H9 (cell line): ENCODE measurements around the gene LRP1B. TPM values are rescaled to one million over a fixed set of nuclear protein-coding genes. Genes with fewer than 3 reads are reported as not detected.

Experiments
- DNase-seq: peaks from one replicate; pipeline ENCODE4 v3.0.0-alpha.2; 2017
- H2AFZ ChIP-seq: one replicate; pipeline ENCODE4 v1.6.1; 2013; ENCODE audit warnings: mild to moderate bottlenecking, low read length, control low read depth, moderate library complexity
- H2AK5ac ChIP-seq: 2 replicates; pipeline ENCODE4 v1.6.1; 2013; ENCODE audit warnings: low read length, control low read depth, mixed read lengths; ENCODE audit not compliant: insufficient read length
- H2BK120ac ChIP-seq: one replicate; pipeline ENCODE4 v1.6.1; 2013; ENCODE audit warnings: low read depth, mild to moderate bottlenecking, low read length, control low read depth, inconsistent platforms; ENCODE audit not compliant: poor library complexity, severe bottlenecking
- H2BK12ac ChIP-seq: 2 replicates; pipeline ENCODE4 v1.6.1; 2013; ENCODE audit warnings: low read length, control low read depth, mixed read lengths, low read depth; ENCODE audit not compliant: insufficient read length
- H2BK15ac ChIP-seq: 2 replicates; pipeline ENCODE4 v1.6.1; 2013; ENCODE audit warnings: low read depth, low read length, control low read depth
- H2BK20ac ChIP-seq: one replicate; pipeline ENCODE4 v1.6.1; 2013; ENCODE audit warnings: low read depth, mild to moderate bottlenecking, low read length, control low read depth, inconsistent platforms; ENCODE audit not compliant: poor library complexity, severe bottlenecking
- H2BK5ac ChIP-seq: 2 replicates; pipeline ENCODE4 v1.6.1; 2013; ENCODE audit warnings: low read length, control low read depth, mixed read lengths; ENCODE audit not compliant: insufficient read length
- H3K14ac ChIP-seq: 2 replicates; pipeline ENCODE4 v1.6.1; 2013; ENCODE audit warnings: low read length, control low read depth; ENCODE audit not compliant: insufficient read depth
- H3K18ac ChIP-seq: 2 replicates; pipeline ENCODE4 v1.6.1; 2013; ENCODE audit warnings: low read depth, mild to moderate bottlenecking, mixed read lengths, low read length, control low read depth; ENCODE audit not compliant: insufficient read length
- H3K23ac ChIP-seq: 2 replicates; pipeline ENCODE4 v1.6.1; 2013; ENCODE audit warnings: low read length, control low read depth, mixed read lengths, low read depth; ENCODE audit not compliant: insufficient read length
- H3K23me2 ChIP-seq: 2 replicates; pipeline ENCODE4 v1.6.1; 2013; ENCODE audit warnings: low read depth, mild to moderate bottlenecking, mixed read lengths, low read length, control low read depth; ENCODE audit not compliant: insufficient read length, poor library complexity, severe bottlenecking
- H3K27ac ChIP-seq: 2 replicates; pipeline ENCODE4 v1.5.1; 2013; ENCODE audit warnings: low read length, control low read depth, mixed read lengths, low read depth; ENCODE audit not compliant: insufficient read length
- H3K27me3 ChIP-seq: 2 replicates; pipeline ENCODE4 v1.6.1; 2013; ENCODE audit warnings: low read length, control low read depth, inconsistent platforms; ENCODE audit not compliant: insufficient read depth
- H3K4ac ChIP-seq: 2 replicates; pipeline ENCODE4 v1.6.1; 2013; ENCODE audit warnings: low read depth, mild to moderate bottlenecking, control low read depth, inconsistent platforms, low read length, moderate library complexity
- H3K4me1 ChIP-seq: 2 replicates; pipeline ENCODE4 v1.6.1; 2013; ENCODE audit warnings: low read length, control low read depth, inconsistent platforms; ENCODE audit not compliant: insufficient read depth
- H3K4me2 ChIP-seq: 2 replicates; pipeline ENCODE4 v1.6.1; 2013; ENCODE audit warnings: low read length, control low read depth, mixed read lengths; ENCODE audit not compliant: insufficient read length, insufficient read depth
- H3K56ac ChIP-seq: 2 replicates; pipeline ENCODE4 v1.6.1; 2013; ENCODE audit warnings: low read depth, mild to moderate bottlenecking, mixed read lengths, low read length, control low read depth; ENCODE audit not compliant: insufficient read length
- H3K79me1 ChIP-seq: 2 replicates; pipeline ENCODE4 v1.6.1; 2013; ENCODE audit warnings: low read depth, mild to moderate bottlenecking, moderate library complexity, low read length, control low read depth, inconsistent platforms; ENCODE audit not compliant: insufficient read depth, poor library complexity, severe bottlenecking
- H3K79me2 ChIP-seq: 2 replicates; pipeline ENCODE4 v1.6.1; 2013; ENCODE audit warnings: low read length, control low read depth, inconsistent platforms; ENCODE audit not compliant: insufficient read depth
- H3K9ac ChIP-seq: 2 replicates; pipeline ENCODE4 v1.6.1; 2013; ENCODE audit warnings: low read length, control low read depth, mixed read lengths; ENCODE audit not compliant: insufficient read length; ENCODE audit errors: extremely low read depth
- H3K9me3 ChIP-seq: one replicate; pipeline ENCODE4 v1.6.1; 2013; ENCODE audit warnings: low read depth, low read length, inconsistent platforms; ENCODE audit not compliant: control insufficient read depth
- H3T11ph ChIP-seq: one replicate; pipeline ENCODE4 v1.6.1; 2013; ENCODE audit warnings: mild to moderate bottlenecking, low read length, control low read depth, inconsistent platforms
- H4K20me1 ChIP-seq: one replicate; pipeline ENCODE4 v1.6.1; 2013; ENCODE audit not compliant: control insufficient read depth, insufficient read length, insufficient read depth
- H4K5ac ChIP-seq: 2 replicates; pipeline ENCODE4 v1.6.1; 2013; ENCODE audit warnings: low read depth, mild to moderate bottlenecking, mixed read lengths, low read length, control low read depth; ENCODE audit not compliant: insufficient read length
- H4K8ac ChIP-seq: replicated peaks from 2 replicates; pipeline ENCODE4 v1.6.1; 2013; ENCODE audit warnings: low read length, control low read depth, mixed read lengths, low read depth; ENCODE audit not compliant: insufficient read length
- H4K91ac ChIP-seq: 2 replicates; pipeline ENCODE4 v1.6.1; 2013; ENCODE audit warnings: low read depth, mild to moderate bottlenecking, moderate library complexity, mixed read lengths, low read length, control low read depth; ENCODE audit not compliant: insufficient read length
- H3K27ac Mint-ChIP-seq, 3 experiments: 2 replicates in 2 of 3; 3 replicates in 1 of 3; pipeline ENCODE4 v1.8.0; 2020 to 2021; ENCODE audit warnings: mixed read lengths in 3 of 3, mild to moderate bottlenecking in 1 of 3, moderate library complexity in 1 of 3
- H3K27me3 Mint-ChIP-seq: 2 replicates; pipeline ENCODE4 v1.8.0; 2021; ENCODE audit warnings: low read depth, mild to moderate bottlenecking, moderate library complexity, mixed read lengths
- H3K36me3 Mint-ChIP-seq, 3 experiments: 2 replicates in 2 of 3; 3 replicates in 1 of 3; pipeline ENCODE4 v1.8.0; 2020 to 2021; ENCODE audit warnings: low read depth in 3 of 3, mixed read lengths in 3 of 3; ENCODE audit not compliant: insufficient read depth in 1 of 3
- H3K4me1 Mint-ChIP-seq, 2 experiments: 2 replicates each; pipeline ENCODE4 v1.8.0; 2020; ENCODE audit warnings: mixed read lengths in 2 of 2
- H3K4me3 Mint-ChIP-seq, 2 experiments: 2 replicates in 1 of 2; 3 replicates in 1 of 2; pipeline ENCODE4 v1.8.0; 2020 to 2021; ENCODE audit warnings: mild to moderate bottlenecking in 2 of 2, mixed read lengths in 2 of 2, moderate library complexity in 1 of 2
- H3K9me3 Mint-ChIP-seq, 2 experiments: 2 replicates in 1 of 2; 3 replicates in 1 of 2; pipeline ENCODE4 v1.8.0; 2020; ENCODE audit warnings: mild to moderate bottlenecking in 2 of 2, mixed read lengths in 2 of 2, moderate library complexity in 1 of 2
- CTCF ChIP-seq: fragments of 200-600 bp; sonication (generic); conservative IDR thresholded peaks from 3 replicates; pipeline ENCODE4 v1.8.0; 2021; ENCODE audit warnings: antibody characterized with exemption, mild to moderate bottlenecking
- WGBS: extraction: QIAGEN DNeasy Blood & Tissue Kit; methylation state at CpG from one replicate; pipeline ENCODE4 v1.1.7; 2013; ENCODE audit warnings: missing lambda C conversion rate, low lambda C conversion rate, mixed read lengths; ENCODE audit not compliant: insufficient read length; ENCODE audit errors: extremely low coverage; 5-methylcytosine and 5-hydroxymethylcytosine counted together
- total RNA-seq: library from RNA; stranded (reverse); gene quantifications from 2 replicates; pipeline ENCODE4 v1.2.1, GENCODE V29; 2021

Gene LRP1B
- total RNA-seq, 1 experiment from 2014 or later, result not detected

GRCh38 chr2:140880573-140880972 is 1250.2 kb downstream of the LRP1B start:
- Histone ChIP-seq H3K23me2 (no peaks in the 10 kb centered on the region), H3K18ac (no peak overlapping the region), H2BK20ac (no peak overlapping the region), H4K5ac (no peak overlapping the region), H2BK120ac (no peak overlapping the region), H2BK12ac (no peak overlapping the region), H3K79me1 (no peaks in the 10 kb centered on the region), H3K27me3 (no peaks in the 10 kb centered on the region), H3K56ac (no peak overlapping the region), H4K91ac (no peak overlapping the region), H2AFZ (no peak overlapping the region), H2AK5ac (no peak overlapping the region), H3K14ac (no peak overlapping the region), H4K8ac (no peak overlapping the region), H2BK5ac (no peak overlapping the region), H3K23ac (no peak overlapping the region), H3K27ac (no peak overlapping the region), H3K4ac (no peak overlapping the region), H3K9ac (no peak overlapping the region), H3K79me2 (no peaks in the 10 kb centered on the region), H3K4me1 (peaks cover 3% of the 10 kb centered on the region), H3T11ph (no peak overlapping the region), H2BK15ac (no peak overlapping the region), H4K20me1 (no peaks in the 10 kb centered on the region), H3K9me3 (no peaks in the 10 kb centered on the region), H3K4me2 (no peak overlapping the region)
- Mint-ChIP-seq H3K4me3 (no peak overlapping the region), H3K27me3 (no peaks in the 10 kb centered on the region), H3K27ac (no peak overlapping the region), H3K4me1 (peaks cover 13 to 23% of the 10 kb centered on the region in 2 experiments), H3K36me3 (peaks cover 11 to 18% (median 16%) of the 10 kb centered on the region in 3 experiments), H3K9me3 (peaks cover 19 to 25% of the 10 kb centered on the region in 2 experiments)
- TF ChIP-seq CTCF, result no peak
- no CpG with 5 or more reads among the region's 1 CpG for WGBS
- no peak for DNase-seq
